ENCODE results near the gene DEPDC1. TPM values are rescaled to one million over a fixed set of nuclear protein-coding genes. Genes with fewer than 3 reads are reported as not detected.

Gene DEPDC1
- total RNA-seq, 1 donor from 2014 or later, result 0.26 TPM

GRCh38 chr1:68445709-68446108 lies 51.2 kb downstream of the DEPDC1 start:
- H3K4me3 ChIP-seq (ENCODE audit: low read depth, low read length), result no peak overlapping the region
- no peaks in the 10 kb centered on the region for H3K36me3 ChIP-seq (ENCODE audit: control insufficient read depth, insufficient read depth, low read length)
- DNase-seq (ENCODE audit: low read depth) (no peak), FAIRE-seq (no peak)
- no peaks in the 10 kb centered on the region for H3K27me3 ChIP-seq (ENCODE audit: control insufficient read depth, insufficient read depth, low read length)
- TF ChIP-seq, protein P1, sequence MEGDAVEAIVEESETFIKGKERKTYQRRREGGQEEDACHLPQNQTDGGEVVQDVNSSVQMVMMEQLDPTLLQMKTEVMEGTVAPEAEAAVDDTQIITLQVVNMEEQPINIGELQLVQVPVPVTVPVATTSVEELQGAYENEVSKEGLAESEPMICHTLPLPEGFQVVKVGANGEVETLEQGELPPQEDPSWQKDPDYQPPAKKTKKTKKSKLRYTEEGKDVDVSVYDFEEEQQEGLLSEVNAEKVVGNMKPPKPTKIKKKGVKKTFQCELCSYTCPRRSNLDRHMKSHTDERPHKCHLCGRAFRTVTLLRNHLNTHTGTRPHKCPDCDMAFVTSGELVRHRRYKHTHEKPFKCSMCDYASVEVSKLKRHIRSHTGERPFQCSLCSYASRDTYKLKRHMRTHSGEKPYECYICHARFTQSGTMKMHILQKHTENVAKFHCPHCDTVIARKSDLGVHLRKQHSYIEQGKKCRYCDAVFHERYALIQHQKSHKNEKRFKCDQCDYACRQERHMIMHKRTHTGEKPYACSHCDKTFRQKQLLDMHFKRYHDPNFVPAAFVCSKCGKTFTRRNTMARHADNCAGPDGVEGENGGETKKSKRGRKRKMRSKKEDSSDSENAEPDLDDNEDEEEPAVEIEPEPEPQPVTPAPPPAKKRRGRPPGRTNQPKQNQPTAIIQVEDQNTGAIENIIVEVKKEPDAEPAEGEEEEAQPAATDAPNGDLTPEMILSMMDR (IDR thresholded peaks at IDR 0.05; ENCODE audit: insufficient read depth, low read length, severe bottlenecking), result no peak

GRCh38 chr1:68442822-68443556 lies 53.9 kb downstream of the DEPDC1 start:
- peak; percentile 84 for DNase-seq (ENCODE audit: low read depth)
- H3K4me3 ChIP-seq (ENCODE audit: low read depth, low read length), result no peak overlapping the region
- TF ChIP-seq, protein P1 (IDR thresholded peaks at IDR 0.05; ENCODE audit: insufficient read depth, low read length, severe bottlenecking), result peak; percentile 66
- peak; percentile 79 for FAIRE-seq
- no peaks in the 10 kb centered on the region for H3K27me3 ChIP-seq (ENCODE audit: control insufficient read depth, insufficient read depth, low read length)
- no peaks in the 10 kb centered on the region for H3K36me3 ChIP-seq (ENCODE audit: control insufficient read depth, insufficient read depth, low read length)

DNA sequence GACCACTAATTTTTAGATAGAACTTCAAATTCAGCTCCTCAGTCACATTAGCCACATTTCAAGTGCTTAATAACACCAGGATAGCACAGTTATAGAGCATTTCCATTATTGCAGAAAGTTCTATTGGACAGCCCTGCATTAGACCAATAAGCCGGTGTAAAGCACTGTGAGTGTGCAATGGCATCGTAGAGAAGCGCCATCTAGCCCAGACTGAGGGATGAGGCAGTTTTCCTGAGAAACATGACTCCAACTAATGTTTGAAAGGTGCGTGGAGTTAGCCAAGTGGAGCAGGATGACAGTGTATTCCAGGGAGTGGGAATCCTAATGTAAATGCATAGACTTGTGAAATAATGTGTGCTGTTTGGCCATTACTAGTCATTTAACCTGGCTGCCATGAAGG lies 54.9 kb downstream of the DEPDC1 start:
- FAIRE-seq, result no peak
- no peaks in the 10 kb centered on the region for H3K36me3 ChIP-seq (ENCODE audit: control insufficient read depth, insufficient read depth, low read length)
- DNase-seq (ENCODE audit: low read depth), result no peak
- TF ChIP-seq, protein P1 (IDR thresholded peaks at IDR 0.05; ENCODE audit: insufficient read depth, low read length, severe bottlenecking), result no peak
- H3K4me3 ChIP-seq (ENCODE audit: low read depth, low read length), result no peak overlapping the region
- no peaks in the 10 kb centered on the region for H3K27me3 ChIP-seq (ENCODE audit: control insufficient read depth, insufficient read depth, low read length)

DNA sequence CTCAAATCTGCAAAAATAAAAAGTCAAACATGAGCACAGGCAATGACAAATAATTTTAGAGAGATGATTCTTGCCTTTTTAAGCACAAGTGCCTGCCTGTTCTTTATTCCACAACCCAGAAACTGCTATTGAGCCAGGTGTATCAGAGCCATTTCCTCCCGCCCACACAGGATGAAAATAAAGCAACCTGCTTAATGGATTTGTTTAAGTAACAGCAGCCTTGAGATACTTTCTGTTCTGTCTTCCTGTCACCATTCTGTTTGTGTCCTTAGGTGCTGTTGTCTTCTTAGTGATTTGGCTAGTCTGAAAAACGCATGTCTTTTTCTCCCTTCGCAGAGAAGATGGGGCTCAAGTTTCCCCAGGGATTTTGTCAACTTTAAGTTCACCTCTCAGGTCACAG lies 58.6 kb downstream of the DEPDC1 start:
- TF ChIP-seq, protein P1 (IDR thresholded peaks at IDR 0.05; ENCODE audit: insufficient read depth, low read length, severe bottlenecking), result no peak
- DNase-seq (ENCODE audit: low read depth) (peak; percentile 23), FAIRE-seq (no peak)
- H3K27me3 ChIP-seq (ENCODE audit: control insufficient read depth, insufficient read depth, low read length), result no peaks in the 10 kb centered on the region
- no peaks in the 10 kb centered on the region for H3K36me3 ChIP-seq (ENCODE audit: control insufficient read depth, insufficient read depth, low read length)
- H3K4me3 ChIP-seq (ENCODE audit: low read depth, low read length), result no peak overlapping the region

GRCh38 chr1:68433395-68433794 lies 63.5 kb downstream of the DEPDC1 start:
- TF ChIP-seq, protein P1 (IDR thresholded peaks at IDR 0.05; ENCODE audit: insufficient read depth, low read length, severe bottlenecking), result no peak
- H3K36me3 ChIP-seq (ENCODE audit: control insufficient read depth, insufficient read depth, low read length), result no peaks in the 10 kb centered on the region
- DNase-seq (ENCODE audit: low read depth), result no peak
- H3K27me3 ChIP-seq (ENCODE audit: control insufficient read depth, insufficient read depth, low read length), result no peaks in the 10 kb centered on the region
- no peak overlapping the region for H3K4me3 ChIP-seq (ENCODE audit: low read depth, low read length)
- no peak for FAIRE-seq

GRCh38 chr1:68431076-68431475 lies 65.8 kb downstream of the DEPDC1 start:
- H3K4me3 ChIP-seq (ENCODE audit: low read depth, low read length), result no peak overlapping the region
- TF ChIP-seq, protein P1 (IDR thresholded peaks at IDR 0.05; ENCODE audit: insufficient read depth, low read length, severe bottlenecking), result no peak
- H3K36me3 ChIP-seq (ENCODE audit: control insufficient read depth, insufficient read depth, low read length), result no peaks in the 10 kb centered on the region
- no peak for DNase-seq (ENCODE audit: low read depth)
- no peaks in the 10 kb centered on the region for H3K27me3 ChIP-seq (ENCODE audit: control insufficient read depth, insufficient read depth, low read length)
- FAIRE-seq, result no peak

Measured in bronchial epithelial cell (primary cell).